HL-60 (cell line): ENCODE measurements around the gene SIPA1L3.

Experiments
- GABPA ChIP-seq: IDR thresholded peaks from 2 replicates; pipeline ENCODE4 v1.6.1; 2012; ENCODE audit warnings: low read depth
- TF ChIP-seq, protein P1 (sequence below): IDR thresholded peaks from one replicate; pipeline ENCODE4 v1.5.1; 2011; ENCODE audit warnings: low read length, control low read depth, inconsistent platforms; ENCODE audit not compliant: insufficient read depth

DNA sequence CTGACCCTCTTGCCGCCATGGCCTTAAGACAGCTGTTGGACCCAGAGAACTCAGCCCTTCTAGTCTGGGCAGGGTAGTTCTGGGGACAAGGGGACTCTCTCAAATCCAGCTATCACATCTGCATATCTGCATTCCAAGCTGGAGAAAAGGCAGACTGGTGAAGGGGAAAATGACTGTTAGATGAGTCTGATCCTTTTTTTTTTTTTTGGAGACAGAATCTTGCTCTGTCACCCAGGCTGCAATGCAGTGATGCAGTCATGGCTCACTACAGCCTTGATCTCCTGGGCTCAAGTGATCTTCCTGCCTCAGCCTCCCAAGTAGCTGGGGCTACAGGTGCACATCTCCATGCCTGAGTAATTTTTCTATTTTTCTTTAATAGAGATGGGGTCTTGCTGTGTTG, 114.3 kb downstream of the SIPA1L3 start:
- TF ChIP-seq, protein P1, sequence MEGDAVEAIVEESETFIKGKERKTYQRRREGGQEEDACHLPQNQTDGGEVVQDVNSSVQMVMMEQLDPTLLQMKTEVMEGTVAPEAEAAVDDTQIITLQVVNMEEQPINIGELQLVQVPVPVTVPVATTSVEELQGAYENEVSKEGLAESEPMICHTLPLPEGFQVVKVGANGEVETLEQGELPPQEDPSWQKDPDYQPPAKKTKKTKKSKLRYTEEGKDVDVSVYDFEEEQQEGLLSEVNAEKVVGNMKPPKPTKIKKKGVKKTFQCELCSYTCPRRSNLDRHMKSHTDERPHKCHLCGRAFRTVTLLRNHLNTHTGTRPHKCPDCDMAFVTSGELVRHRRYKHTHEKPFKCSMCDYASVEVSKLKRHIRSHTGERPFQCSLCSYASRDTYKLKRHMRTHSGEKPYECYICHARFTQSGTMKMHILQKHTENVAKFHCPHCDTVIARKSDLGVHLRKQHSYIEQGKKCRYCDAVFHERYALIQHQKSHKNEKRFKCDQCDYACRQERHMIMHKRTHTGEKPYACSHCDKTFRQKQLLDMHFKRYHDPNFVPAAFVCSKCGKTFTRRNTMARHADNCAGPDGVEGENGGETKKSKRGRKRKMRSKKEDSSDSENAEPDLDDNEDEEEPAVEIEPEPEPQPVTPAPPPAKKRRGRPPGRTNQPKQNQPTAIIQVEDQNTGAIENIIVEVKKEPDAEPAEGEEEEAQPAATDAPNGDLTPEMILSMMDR: no peak
- TF ChIP-seq GABPA: no peak
